Lower leg skin (tissue), 4 donors: ENCODE measurements around the gene CTSA. TPM values are rescaled to one million over a fixed set of nuclear protein-coding genes. Genes with fewer than 3 reads are reported as not detected.

ENCODE experiments used
- DNase-seq, 2 donors: peaks; one replicate each; pipeline ENCODE4 v3.0.0-alpha.2; 2019; ENCODE audit warnings: low spot score in 2 of 2
- H3K4me3 ChIP-seq: fragments of 200-600 bp; sonication (generic); 2 replicates; pipeline ENCODE4 v1.5.1; 2017; ENCODE audit warnings: mild to moderate bottlenecking, low read depth; ENCODE audit not compliant: poor library complexity, severe bottlenecking
- CTCF ChIP-seq, 3 donors: fragments of 450-650 bp; IDR thresholded peaks; one replicate each; pipeline ENCODE4 v1.5.1; 2016; ENCODE audit warnings: antibody characterized with exemption in 3 of 3, mild to moderate bottlenecking in 3 of 3, moderate library complexity in 2 of 3
- POLR2A ChIP-seq, 2 donors: fragments of 450-650 bp; IDR thresholded peaks; one replicate each; pipeline ENCODE4 v1.6.1; 2016 to 2017; ENCODE audit warnings: antibody characterized with exemption in 2 of 2, mild to moderate bottlenecking in 1 of 2, moderate library complexity in 1 of 2
- WGBS, 2 donors: methylation state at CpG; one replicate each; pipeline ENCODE4 v1.1.5; 2018; 5-methylcytosine and 5-hydroxymethylcytosine counted together
- intact Hi-C: fragments of 100-400 bp; cut with DNase I; formaldehyde crosslinking; loops from one replicate; pipeline ENCODE4 v1.15.0; 2023; ENCODE audit warnings: low total_unique reads
- total RNA-seq, 4 donors: library from RNA; depleted of rRNA; stranded (reverse); fragments of >200 nt; gene quantifications; one replicate each; pipeline ENCODE4 v1.1.0, GENCODE V29; 2016

Gene CTSA
- total RNA-seq, 4 donors from 2014 or later: 89.1 to 122 (median 111) TPM

- intact Hi-C loops: no loop called here
Measured at GRCh38 chr20:45861221-45862075, 29.7 kb upstream of the CTSA start.

GRCh38 chr20:45863543-45864470, 27.3 kb upstream of the CTSA start:
- intact Hi-C loops: no loop called here
- WGBS, 2 donors: 83 to 88% methylated on average over 7 of the region's 7 CpGs
- TF ChIP-seq POLR2A (IDR thresholded peaks at IDR 0.05) (no peak), CTCF (IDR thresholded peaks at IDR 0.05) (no peak)

More at GRCh38 chr20:45861221-45862075, 29.7 kb upstream of the CTSA start:
- no peak overlapping the region for H3K4me3 ChIP-seq
- no peak for DNase-seq
- 91 to 96% methylated on average over 7 of the region's 7 CpGs for WGBS, 2 donors
- TF ChIP-seq CTCF (IDR thresholded peaks at IDR 0.05) (no peak), POLR2A (IDR thresholded peaks at IDR 0.05) (no peak)

GRCh38 chr20:45866454-45866853, 24.7 kb upstream of the CTSA start:
- 88 to 96% methylated on average over 5 of the region's 5 CpGs for WGBS, 2 donors
- no peak for DNase-seq
- TF ChIP-seq CTCF (IDR thresholded peaks at IDR 0.05): no peak
- no peak for TF ChIP-seq POLR2A (IDR thresholded peaks at IDR 0.05)
- intact Hi-C loops: no loop called here
- no peak overlapping the region for H3K4me3 ChIP-seq

More at GRCh38 chr20:45863543-45864470, 27.3 kb upstream of the CTSA start:
- no peak for DNase-seq
- no peak overlapping the region for H3K4me3 ChIP-seq

GRCh38 chr20:45867136-45867818, 23.9 kb upstream of the CTSA start:
- intact Hi-C loops: no loop called here
- TF ChIP-seq POLR2A (IDR thresholded peaks at IDR 0.05) (no peak), CTCF (IDR thresholded peaks at IDR 0.05) (no peak)
- no peak overlapping the region for H3K4me3 ChIP-seq
- no peak for DNase-seq
- 88% methylated on average over 6 of the region's 6 CpGs for WGBS, 2 donors

- TF ChIP-seq CTCF (IDR thresholded peaks at IDR 0.05) (no peak), POLR2A (IDR thresholded peaks at IDR 0.05) (no peak)
- intact Hi-C loops: no loop called here
- no peak for DNase-seq
- H3K4me3 ChIP-seq: no peak overlapping the region
Measured at GRCh38 chr20:45867819-45868176, 23.3 kb upstream of the CTSA start.
